K562 (cell line): ENCODE results near the gene SBK1. TPM values are rescaled to one million over a fixed set of nuclear protein-coding genes. Genes with fewer than 3 reads are reported as not detected.

Experiments used
- ATAC-seq: fragments of 200-7000 bp; cut with Tn5 transposase; 3 replicates; pipeline ENCODE4 v1.9.1; 2020; ENCODE audit warnings: moderate library complexity
- BruUV-seq: library from RNA; stranded (reverse); fragments of 400-500 nt; replicated peaks from 2 replicates; lab custom pipeline; 2021; lab: Mats Ljungman, UMichigan
- CTCF ChIA-PET: fragments of 300-600 bp; formaldehyde crosslinking; extraction: SDS; loops from one replicate; lab custom pipeline; 2021; ENCODE audit warnings: low intra/inter-chr PET ratio; lab: Yijun Ruan, JAX
- POLR2A ChIA-PET: fragments of 300-600, 350-650 bp; sonication (Branson Sonifier 250); formaldehyde crosslinking; extraction: SDS; loops from one replicate; lab custom pipeline; 2021; ENCODE audit warnings: antibody characterized with exemption, inconsistent platforms; lab: Yijun Ruan, JAX
- DNase-seq, 4 experiments: peaks; one replicate each; pipeline versions ENCODE4 v3.0.0 to v3.0.0-alpha.2; 2011 to 2018; ENCODE audit warnings: low spot score in 3 of 4, mixed read lengths in 3 of 4; ENCODE audit errors: extremely low read depth in 1 of 4
- FAIRE-seq: peaks from 2 replicates; lab custom pipeline; 2011; peaks lifted over from hg19 to GRCh38; lab: Jason Lieb, UNC
- H2AFZ ChIP-seq: 2 replicates; pipeline ENCODE4 v1.6.0; 2011; ENCODE audit warnings: low read depth, low read length, control low read depth, inconsistent platforms
- H3K27ac ChIP-seq: fragments of 200-600 bp; 3 replicates; pipeline ENCODE4 v1.8.0; 2011; ENCODE audit warnings: low read depth, mild to moderate bottlenecking, control low read depth, inconsistent platforms, low read length, moderate library complexity, mixed read lengths; ENCODE audit errors: extremely low read depth
- H3K27me3 ChIP-seq, 2 experiments: fragments of 300-600 bp in 1 of 2; 2 replicates in 1 of 2; 3 replicates in 1 of 2; pipeline versions ENCODE4 v1.6.0 to v1.8.0; 2011; ENCODE audit warnings: inconsistent platforms in 2 of 2, low read length in 2 of 2, mild to moderate bottlenecking in 1 of 2, mixed read lengths in 1 of 2, moderate library complexity in 1 of 2; ENCODE audit not compliant: control insufficient read depth in 2 of 2, insufficient read depth in 2 of 2
- H3K36me3 ChIP-seq: fragments of 300-600 bp; 3 replicates; pipeline ENCODE4 v1.8.0; 2011; ENCODE audit warnings: mild to moderate bottlenecking, low read length, inconsistent platforms; ENCODE audit not compliant: control insufficient read depth, insufficient read depth
- H3K4me1 ChIP-seq, 2 experiments: fragments of 200-600 bp in 1 of 2; replicated peaks in 1 of 2; 2 replicates in 1 of 2; 3 replicates in 1 of 2; pipeline versions ENCODE4 v1.5.1 to v1.8.0; 2011; ENCODE audit warnings: inconsistent platforms in 2 of 2, low read length in 2 of 2, mild to moderate bottlenecking in 1 of 2, mixed read lengths in 1 of 2, moderate library complexity in 1 of 2; ENCODE audit not compliant: control insufficient read depth in 2 of 2, insufficient read depth in 2 of 2
- H3K4me2 ChIP-seq: 2 replicates; pipeline ENCODE4 v1.6.1; 2011; ENCODE audit warnings: low read length, control low read depth, inconsistent platforms, mixed read lengths; ENCODE audit not compliant: insufficient read depth
- H3K4me3 ChIP-seq: fragments of 200-600 bp; sonication (generic), shearing (Covaris generic); 2 replicates; pipeline ENCODE4 v1.5.1; 2016; ENCODE audit warnings: control low read depth, inconsistent platforms
- H3K79me2 ChIP-seq: fragments of 200-600 bp; 3 replicates; pipeline ENCODE4 v1.8.0; 2011; ENCODE audit warnings: low read length, inconsistent platforms; ENCODE audit not compliant: control insufficient read depth, insufficient read depth
- H3K9ac ChIP-seq, 2 experiments: 2 replicates each; pipeline versions ENCODE4 v1.6.0 to v1.6.1; 2011; ENCODE audit warnings: low read depth in 2 of 2, low read length in 2 of 2, control low read depth in 1 of 2, inconsistent platforms in 1 of 2, mild to moderate bottlenecking in 1 of 2, mixed read lengths in 1 of 2; ENCODE audit not compliant: insufficient read depth in 1 of 2
- H3K9me1 ChIP-seq: one replicate; pipeline ENCODE4 v1.6.0; 2011; ENCODE audit warnings: inconsistent platforms, mild to moderate bottlenecking, low read length, moderate library complexity; ENCODE audit not compliant: control insufficient read depth, insufficient read depth
- H3K9me3 ChIP-seq: replicated peaks from 2 replicates; pipeline ENCODE4 v1.5.1; 2011; ENCODE audit warnings: low read depth, low read length, inconsistent platforms; ENCODE audit not compliant: control insufficient read depth, insufficient read depth
- H4K20me1 ChIP-seq: replicated peaks from 2 replicates; pipeline ENCODE4 v1.6.1; 2011; ENCODE audit warnings: low read length, inconsistent platforms, mixed read lengths; ENCODE audit not compliant: control insufficient read depth, insufficient read depth
- BRD9 ChIP-seq: fragments of 450-650 bp; IDR thresholded peaks from 2 replicates; pipeline ENCODE4 v1.6.1; 2018; ENCODE audit warnings: low read depth; ENCODE audit not compliant: partially characterized antibody
- CHD2 ChIP-seq: IDR thresholded peaks from 2 replicates; pipeline ENCODE4 v1.6.1; 2011; ENCODE audit warnings: low read depth, low read length
- CREM ChIP-seq: IDR thresholded peaks from 2 replicates; pipeline ENCODE4 v1.6.1; 2014; ENCODE audit warnings: antibody characterized with exemption, low read depth
- ETV1 ChIP-seq: fragments of 450-650 bp; conservative IDR thresholded peaks from 2 replicates; pipeline ENCODE4 v1.6.1; 2016; ENCODE audit warnings: missing genetic modification characterization, control low read depth, low read depth, missing compliant biosample characterization
- EZH2 ChIP-seq: IDR thresholded peaks from 2 replicates; pipeline ENCODE4 v1.6.1; 2012; ENCODE audit warnings: low read depth, mild to moderate bottlenecking, inconsistent platforms, low read length, borderline replicate concordance
- LCOR ChIP-seq: sonication (generic); formaldehyde crosslinking; IDR thresholded peaks from 2 replicates; pipeline ENCODE4 v1.8.0; 2022; ENCODE audit warnings: mild to moderate bottlenecking, missing genetic modification reagents
- NFRKB ChIP-seq: fragments of 450-650 bp; IDR thresholded peaks from 2 replicates; pipeline ENCODE4 v1.6.1; 2016; ENCODE audit warnings: low read depth
- NFYB ChIP-seq: IDR thresholded peaks from 2 replicates; pipeline ENCODE4 v1.6.1; 2011; ENCODE audit warnings: mild to moderate bottlenecking, moderate library complexity; ENCODE audit not compliant: insufficient read length; ENCODE audit errors: extremely low read depth
- PRMT5 ChIP-seq: sonication (generic); formaldehyde crosslinking; IDR thresholded peaks from 2 replicates; pipeline ENCODE4 v1.5.0; 2020; ENCODE audit warnings: missing genetic modification reagents
- ZNF239 ChIP-seq: fragments of 250-450 bp; sonication (Bioruptor Pico); IDR thresholded peaks from 2 replicates; pipeline ENCODE4 v1.4.0; 2020; ENCODE audit warnings: mild to moderate bottlenecking
- ZNF668 ChIP-seq: fragments of 250-450 bp; sonication (Bioruptor Pico); IDR thresholded peaks from 2 replicates; pipeline ENCODE4 v1.8.0; 2022; ENCODE audit warnings: mild to moderate bottlenecking, inconsistent platforms
- WGBS: fragments of 100-300 bp; shearing (Covaris generic); methylation state at CpG from one replicate; pipeline ENCODE4 v1.1.6; 2016; ENCODE audit warnings: low coverage, mixed read lengths; ENCODE audit not compliant: insufficient coverage; ENCODE audit errors: missing lambda C conversion rate; 5-methylcytosine and 5-hydroxymethylcytosine counted together
- in situ Hi-C: fragments of 300-500 bp; cut with MboI; formaldehyde crosslinking; loops from 4 replicates; pipeline ENCODE4 v1.15.0; 2018; ENCODE audit warnings: inconsistent platforms, mixed read lengths
- intact Hi-C: fragments of 100-400 bp; cut with micrococcal nuclease; formaldehyde crosslinking; loops from 2 replicates; pipeline ENCODE4 v1.14.2; 2022
- polyA plus RNA-seq, 8 experiments: library from polyadenylated mRNA; depleted of rRNA in 4 of 8; stranded (reverse) in 5 of 8; unstranded in 3 of 8; fragments of >200 nt; fragmentation: Nextera tagmentation in 2 of 8; fragmentation: Illumina TruSeq in 1 of 8; extraction: Ambion mirVana in 2 of 8; extraction: Trizol in 1 of 8; gene quantifications; 2 replicates each; pipeline versions ENCODE4 v1.2.1 to v1.2.3, GENCODE V29; 2011 to 2014; ENCODE audit warnings: inconsistent platforms in 1 of 8, missing spikeins in 1 of 8
- total RNA-seq, 7 experiments: library from RNA; depleted of rRNA in 6 of 7; stranded (reverse); fragments of >200 nt in 6 of 7; fragmentation: Illumina TruSeq in 2 of 7; extraction: Trizol in 2 of 7; gene quantifications; 2 replicates each; pipeline versions ENCODE4 v1.2.1 to v1.2.3, GENCODE V29; 2011 to 2021; ENCODE audit warnings: low replicate concordance in 1 of 7
- TF ChIP-seq, protein P1 (sequence below): sonication (generic); formaldehyde crosslinking; IDR thresholded peaks from 2 replicates; pipeline ENCODE4 v1.8.0; 2023; ENCODE audit warnings: missing genetic modification reagents, mild to moderate bottlenecking, borderline replicate concordance
- TF ChIP-seq, protein P2 (sequence below): sonication (generic); formaldehyde crosslinking; IDR thresholded peaks from 2 replicates; pipeline ENCODE4 v1.5.0; 2020; ENCODE audit warnings: missing genetic modification reagents
- TF ChIP-seq, protein P3 (sequence below): sonication (generic); formaldehyde crosslinking; IDR thresholded peaks from 2 replicates; pipeline ENCODE4 v1.9.0; 2022; ENCODE audit warnings: mild to moderate bottlenecking, missing genetic modification reagents

SBK1 gene
- total and polyA plus RNA-seq, 9 of the 15 experiments (the other 6 are each of a cell fraction or from before 2014, with no cell fraction given), result 0.01 to 0.07 (median 0.03) TPM; not detected in 6

DNA sequence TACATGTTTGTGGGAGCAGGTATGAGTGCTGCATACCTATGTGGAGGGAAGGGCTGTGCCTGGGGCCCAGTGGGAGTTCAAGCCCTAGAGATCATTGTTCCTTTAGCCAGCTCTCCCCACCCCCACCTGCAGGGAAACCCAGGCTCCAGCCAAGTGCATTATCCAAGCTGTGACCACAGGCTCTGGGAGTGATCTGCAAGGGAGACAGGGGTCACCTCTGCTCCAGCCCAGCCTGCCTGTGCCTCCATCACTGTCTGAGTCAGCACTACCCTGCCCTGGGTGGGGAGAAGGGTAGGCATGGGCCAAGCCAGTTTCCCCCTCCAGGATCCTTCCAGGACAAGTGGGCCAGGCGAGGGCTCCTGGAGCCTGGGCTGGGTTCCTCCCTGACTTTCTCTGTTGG, 32.1 kb upstream of the SBK1 start:
- WGBS, result 0% methylated on average over 1 of the region's 1 CpG
- Histone ChIP-seq H3K4me1 (peaks cover 0 to 13% of the 10 kb centered on the region in 2 experiments; a peak in 1 of 5 replicates), H3K79me2 (no peaks in the 10 kb centered on the region), H3K36me3 (no peaks in the 10 kb centered on the region), H3K9ac (no peak overlapping the region), H3K27me3 (peaks cover 24 to 61% of the 10 kb centered on the region in 2 experiments), H3K9me1 (no peaks in the 10 kb centered on the region), H3K9me3 (no peaks in the 10 kb centered on the region), H3K4me2 (no peak overlapping the region), H4K20me1 (0 out of 2 replicates have a peak, but pooled peaks cover 10% of the 10 kb centered on the region), H3K27ac (no peak overlapping the region), H2AFZ (no peak overlapping the region), H3K4me3 (no peak overlapping the region)
- no peak for FAIRE-seq
- ChIA-PET CTCF (no interaction called here), POLR2A (no interaction called here)
- intact Hi-C loops, result no loop called here
- DNase-seq, result no peak
- ATAC-seq, result no peak
- in situ Hi-C loops, result no loop called here
- no TSS peak for BruUV-seq
- TF ChIP-seq, protein P1, sequence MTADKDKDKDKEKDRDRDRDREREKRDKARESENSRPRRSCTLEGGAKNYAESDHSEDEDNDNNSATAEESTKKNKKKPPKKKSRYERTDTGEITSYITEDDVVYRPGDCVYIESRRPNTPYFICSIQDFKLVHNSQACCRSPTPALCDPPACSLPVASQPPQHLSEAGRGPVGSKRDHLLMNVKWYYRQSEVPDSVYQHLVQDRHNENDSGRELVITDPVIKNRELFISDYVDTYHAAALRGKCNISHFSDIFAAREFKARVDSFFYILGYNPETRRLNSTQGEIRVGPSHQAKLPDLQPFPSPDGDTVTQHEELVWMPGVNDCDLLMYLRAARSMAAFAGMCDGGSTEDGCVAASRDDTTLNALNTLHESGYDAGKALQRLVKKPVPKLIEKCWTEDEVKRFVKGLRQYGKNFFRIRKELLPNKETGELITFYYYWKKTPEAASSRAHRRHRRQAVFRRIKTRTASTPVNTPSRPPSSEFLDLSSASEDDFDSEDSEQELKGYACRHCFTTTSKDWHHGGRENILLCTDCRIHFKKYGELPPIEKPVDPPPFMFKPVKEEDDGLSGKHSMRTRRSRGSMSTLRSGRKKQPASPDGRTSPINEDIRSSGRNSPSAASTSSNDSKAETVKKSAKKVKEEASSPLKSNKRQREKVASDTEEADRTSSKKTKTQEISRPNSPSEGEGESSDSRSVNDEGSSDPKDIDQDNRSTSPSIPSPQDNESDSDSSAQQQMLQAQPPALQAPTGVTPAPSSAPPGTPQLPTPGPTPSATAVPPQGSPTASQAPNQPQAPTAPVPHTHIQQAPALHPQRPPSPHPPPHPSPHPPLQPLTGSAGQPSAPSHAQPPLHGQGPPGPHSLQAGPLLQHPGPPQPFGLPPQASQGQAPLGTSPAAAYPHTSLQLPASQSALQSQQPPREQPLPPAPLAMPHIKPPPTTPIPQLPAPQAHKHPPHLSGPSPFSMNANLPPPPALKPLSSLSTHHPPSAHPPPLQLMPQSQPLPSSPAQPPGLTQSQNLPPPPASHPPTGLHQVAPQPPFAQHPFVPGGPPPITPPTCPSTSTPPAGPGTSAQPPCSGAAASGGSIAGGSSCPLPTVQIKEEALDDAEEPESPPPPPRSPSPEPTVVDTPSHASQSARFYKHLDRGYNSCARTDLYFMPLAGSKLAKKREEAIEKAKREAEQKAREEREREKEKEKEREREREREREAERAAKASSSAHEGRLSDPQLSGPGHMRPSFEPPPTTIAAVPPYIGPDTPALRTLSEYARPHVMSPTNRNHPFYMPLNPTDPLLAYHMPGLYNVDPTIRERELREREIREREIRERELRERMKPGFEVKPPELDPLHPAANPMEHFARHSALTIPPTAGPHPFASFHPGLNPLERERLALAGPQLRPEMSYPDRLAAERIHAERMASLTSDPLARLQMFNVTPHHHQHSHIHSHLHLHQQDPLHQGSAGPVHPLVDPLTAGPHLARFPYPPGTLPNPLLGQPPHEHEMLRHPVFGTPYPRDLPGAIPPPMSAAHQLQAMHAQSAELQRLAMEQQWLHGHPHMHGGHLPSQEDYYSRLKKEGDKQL (CRISPR knock-in tag), result no peak
- TF ChIP-seq NFRKB (no peak), NFYB (no peak), BRD9 (no peak), ZNF239 (no peak), ETV1 (tag) (no peak), EZH2 (no peak), CREM (no peak), ZNF668 (CRISPR knock-in tag) (no peak), PRMT5 (CRISPR knock-in tag) (no peak), LCOR (no peak), CHD2 (no peak)
- TF ChIP-seq, protein P2, sequence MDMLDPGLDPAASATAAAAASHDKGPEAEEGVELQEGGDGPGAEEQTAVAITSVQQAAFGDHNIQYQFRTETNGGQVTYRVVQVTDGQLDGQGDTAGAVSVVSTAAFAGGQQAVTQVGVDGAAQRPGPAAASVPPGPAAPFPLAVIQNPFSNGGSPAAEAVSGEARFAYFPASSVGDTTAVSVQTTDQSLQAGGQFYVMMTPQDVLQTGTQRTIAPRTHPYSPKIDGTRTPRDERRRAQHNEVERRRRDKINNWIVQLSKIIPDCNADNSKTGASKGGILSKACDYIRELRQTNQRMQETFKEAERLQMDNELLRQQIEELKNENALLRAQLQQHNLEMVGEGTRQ (CRISPR knock-in tag), result no peak
- TF ChIP-seq, protein P3, sequence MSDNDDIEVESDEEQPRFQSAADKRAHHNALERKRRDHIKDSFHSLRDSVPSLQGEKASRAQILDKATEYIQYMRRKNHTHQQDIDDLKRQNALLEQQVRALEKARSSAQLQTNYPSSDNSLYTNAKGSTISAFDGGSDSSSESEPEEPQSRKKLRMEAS (CRISPR knock-in tag), result no peak
